Neural cell (in vitro differentiated cells): ENCODE data around the gene CHRNA7. TPM values are rescaled to one million over a fixed set of nuclear protein-coding genes. Genes with fewer than 3 reads are reported as not detected.

Experiments
- H2AFZ ChIP-seq: fragments of 200-600, 300-800 bp; sonication (generic), shearing (Covaris generic); 2 replicates; pipeline ENCODE4 v1.6.0; 2014; ENCODE audit warnings: low read depth, mild to moderate bottlenecking, antibody characterized with exemption, low read length, moderate library complexity
- H3F3A ChIP-seq: fragments of 200-600 bp; shearing (Covaris generic); 2 replicates; pipeline ENCODE4 v1.6.1; 2016; ENCODE audit warnings: mild to moderate bottlenecking, moderate library complexity, mixed read lengths, antibody characterized with exemption, low read length; ENCODE audit not compliant: insufficient read depth, poor library complexity, severe bottlenecking
- H3K27ac ChIP-seq: fragments of 200-600, 300-800 bp; sonication (generic), shearing (Covaris generic); 2 replicates; pipeline ENCODE4 v1.5.1; 2014; ENCODE audit warnings: mild to moderate bottlenecking, low read length, moderate library complexity
- H3K27me3 ChIP-seq: fragments of 300-800, 200-600 bp; sonication (generic), shearing (Covaris generic); 2 replicates; pipeline ENCODE4 v1.6.0; 2014; ENCODE audit warnings: mild to moderate bottlenecking, low read depth, low read length, moderate library complexity; ENCODE audit not compliant: insufficient read depth
- H3K36me3 ChIP-seq: fragments of 300-800, 200-600 bp; sonication (generic), shearing (Covaris generic); 2 replicates; pipeline ENCODE4 v1.5.1; 2014; ENCODE audit warnings: mild to moderate bottlenecking, antibody characterized with exemption, low read length, moderate library complexity; ENCODE audit not compliant: insufficient read depth
- H3K4me2 ChIP-seq: fragments of 300-800, 200-600 bp; sonication (generic), shearing (Covaris generic); 2 replicates; pipeline ENCODE4 v1.6.0; 2014; ENCODE audit warnings: mild to moderate bottlenecking, low read length
- H3K4me3 ChIP-seq: fragments of 300-800, 200-600 bp; sonication (generic), shearing (Covaris generic); 2 replicates; pipeline ENCODE4 v1.5.1; 2014; ENCODE audit warnings: mild to moderate bottlenecking, low read length, moderate library complexity
- H3K79me2 ChIP-seq: fragments of 200-600 bp; shearing (Covaris generic); replicated peaks from 2 replicates; pipeline ENCODE4 v1.6.0; 2014; ENCODE audit warnings: mild to moderate bottlenecking, low read length, moderate library complexity; ENCODE audit not compliant: insufficient read depth
- H3K9ac ChIP-seq: fragments of 300-800, 200-600 bp; sonication (generic), shearing (Covaris generic); 2 replicates; pipeline ENCODE4 v1.6.1; 2016; ENCODE audit warnings: mild to moderate bottlenecking, low read length, mixed read lengths
- H3K9me2 ChIP-seq: fragments of 200-600 bp; shearing (Covaris generic); 2 replicates; pipeline ENCODE4 v1.6.1; 2016; ENCODE audit warnings: mild to moderate bottlenecking, low read length, mixed read lengths; ENCODE audit not compliant: insufficient read depth
- H3K9me3 ChIP-seq: fragments of 200-600, 300-800 bp; sonication (generic), shearing (Covaris generic); 2 replicates; pipeline ENCODE4 v1.6.1; 2016; ENCODE audit warnings: mild to moderate bottlenecking, mixed run types, low read length, moderate library complexity, mixed read lengths
- H4K20me1 ChIP-seq: fragments of 200-600 bp; shearing (Covaris generic); 2 replicates; pipeline ENCODE4 v1.6.1; 2016; ENCODE audit warnings: mild to moderate bottlenecking, mixed run types; ENCODE audit not compliant: insufficient read depth
- CTCF ChIP-seq: fragments of 450-650 bp; IDR thresholded peaks from 2 replicates; pipeline ENCODE4 v1.5.1; 2014; ENCODE audit warnings: antibody characterized with exemption, mild to moderate bottlenecking, moderate library complexity; ENCODE audit not compliant: poor library complexity, severe bottlenecking
- EP300 ChIP-seq: fragments of 450-650 bp; conservative IDR thresholded peaks from 2 replicates; pipeline ENCODE4 v1.6.1; 2014; ENCODE audit warnings: antibody characterized with exemption, mild to moderate bottlenecking, moderate library complexity; ENCODE audit not compliant: poor library complexity, severe bottlenecking
- EZH2 ChIP-seq: fragments of 200-600, 300-800 bp; shearing (Covaris generic), sonication (generic); IDR thresholded peaks from 2 replicates; pipeline ENCODE4 v1.6.1; 2014; ENCODE audit warnings: antibody characterized with exemption, low read length, borderline replicate concordance, mild to moderate bottlenecking; ENCODE audit not compliant: insufficient read depth, poor library complexity, severe bottlenecking
- MXI1 ChIP-seq: fragments of 450-650 bp; conservative IDR thresholded peaks from 2 replicates; pipeline ENCODE4 v1.6.1; 2014; ENCODE audit warnings: antibody characterized with exemption, mild to moderate bottlenecking; ENCODE audit not compliant: poor library complexity, severe bottlenecking
- POLR2AphosphoS5 ChIP-seq: IDR thresholded peaks from 2 replicates; pipeline ENCODE4 v1.6.1; 2012
- RAD21 ChIP-seq: fragments of 450-650 bp; conservative IDR thresholded peaks from 2 replicates; pipeline ENCODE4 v1.6.1; 2014; ENCODE audit warnings: antibody characterized with exemption, mild to moderate bottlenecking, moderate library complexity
- REST ChIP-seq: IDR thresholded peaks from 2 replicates; pipeline ENCODE4 v1.6.1; 2012; ENCODE audit warnings: borderline replicate concordance
- SMC3 ChIP-seq: fragments of 450-650 bp; conservative IDR thresholded peaks from 2 replicates; pipeline ENCODE4 v1.6.1; 2014; ENCODE audit warnings: antibody characterized with exemption, mild to moderate bottlenecking, moderate library complexity; ENCODE audit not compliant: poor library complexity
- TAF1 ChIP-seq: IDR thresholded peaks from 2 replicates; pipeline ENCODE4 v1.6.1; 2012; ENCODE audit warnings: low read depth
- polyA plus RNA-seq: library from polyadenylated mRNA; depleted of rRNA; stranded (reverse); fragments of >200 nt; gene quantifications from 2 replicates; pipeline ENCODE4 v1.2.3, GENCODE V29; 2014

CHRNA7 gene
- polyA plus RNA-seq, 1 donor from 2014 or later = 5.0 TPM

GRCh38 chr15:32132859-32133258, 102.5 kb downstream of the CHRNA7 start:
- H3K27ac ChIP-seq = no peak overlapping the region
- H3K36me3 ChIP-seq = no peaks in the 10 kb centered on the region
- no peak for TF ChIP-seq TAF1
- TF ChIP-seq EP300 = no peak
- no peak for TF ChIP-seq POLR2AphosphoS5
- TF ChIP-seq MXI1 = no peak
- TF ChIP-seq RAD21 = no peak
- no peak for TF ChIP-seq EZH2
- TF ChIP-seq REST = no peak
- no peak for TF ChIP-seq SMC3
- no peak for TF ChIP-seq CTCF
- no peak overlapping the region for H3K4me3 ChIP-seq
- no peaks in the 10 kb centered on the region for H4K20me1 ChIP-seq
- no peaks in the 10 kb centered on the region for H3F3A ChIP-seq
- H3K79me2 ChIP-seq = no peaks in the 10 kb centered on the region
- no peak overlapping the region for H3K4me2 ChIP-seq
- no peaks in the 10 kb centered on the region for H3K9me3 ChIP-seq
- no peak overlapping the region for H2AFZ ChIP-seq
- H3K27me3 ChIP-seq = no peaks in the 10 kb centered on the region
- H3K9me2 ChIP-seq = no peaks in the 10 kb centered on the region
- H3K9ac ChIP-seq = no peak overlapping the region

GRCh38 chr15:32134842-32135241, 104.5 kb downstream of the CHRNA7 start:
- Histone ChIP-seq H3K4me2 (no peak overlapping the region), H2AFZ (no peak overlapping the region), H3K36me3 (no peaks in the 10 kb centered on the region), H3K9me3 (no peaks in the 10 kb centered on the region), H3K27me3 (no peaks in the 10 kb centered on the region), H3K9me2 (no peaks in the 10 kb centered on the region), H3K79me2 (no peaks in the 10 kb centered on the region), H3K4me3 (no peak overlapping the region), H4K20me1 (no peaks in the 10 kb centered on the region), H3K9ac (no peak overlapping the region), H3F3A (no peaks in the 10 kb centered on the region), H3K27ac (no peak overlapping the region)
- TF ChIP-seq EP300 (no peak), MXI1 (no peak), SMC3 (no peak), TAF1 (no peak), POLR2AphosphoS5 (no peak), REST (no peak), RAD21 (no peak), CTCF (no peak), EZH2 (no peak)
